MM.1S (cell line): Measurements from ENCODE around the gene TPM2.

Experiments used
- DNase-seq: peaks from one replicate; pipeline ENCODE4 v3.0.0-alpha.2; 2015
- H2AFZ ChIP-seq: fragments of 300-600 bp; sonication (generic); 2 replicates; pipeline ENCODE4 v1.6.0; 2016; ENCODE audit warnings: antibody characterized with exemption, low read length
- H3F3A ChIP-seq: fragments of 300-600 bp; sonication (generic); 2 replicates; pipeline ENCODE4 v1.6.1; 2016; ENCODE audit warnings: mild to moderate bottlenecking, antibody characterized with exemption, low read length, moderate library complexity, mixed read lengths; ENCODE audit not compliant: insufficient read depth
- H3K27ac ChIP-seq: fragments of 300-600 bp; sonication (generic); 2 replicates; pipeline ENCODE4 v1.5.1; 2016; ENCODE audit warnings: mild to moderate bottlenecking, low read length
- H3K27me3 ChIP-seq: fragments of 300-600 bp; sonication (generic); replicated peaks from 2 replicates; pipeline ENCODE4 v1.6.0; 2016; ENCODE audit warnings: low read length; ENCODE audit not compliant: insufficient read depth
- H3K36me3 ChIP-seq: fragments of 300-600 bp; sonication (generic); replicated peaks from 2 replicates; pipeline ENCODE4 v1.6.1; 2016; ENCODE audit warnings: mild to moderate bottlenecking, low read length, mixed read lengths; ENCODE audit not compliant: insufficient read depth
- H3K4me1 ChIP-seq: fragments of 300-600 bp; sonication (generic); 2 replicates; pipeline ENCODE4 v1.6.1; 2016; ENCODE audit warnings: low read length, mixed read lengths
- H3K4me2 ChIP-seq: fragments of 300-600 bp; sonication (generic); 2 replicates; pipeline ENCODE4 v1.6.0; 2016; ENCODE audit warnings: low read depth, low read length
- H3K4me3 ChIP-seq: fragments of 300-600 bp; sonication (generic); 2 replicates; pipeline ENCODE4 v1.5.1; 2016; ENCODE audit warnings: low read length, mixed read lengths
- H3K79me2 ChIP-seq: fragments of 300-600 bp; sonication (generic); 2 replicates; pipeline ENCODE4 v1.6.1; 2016; ENCODE audit warnings: mixed run types, low read length, mixed read lengths
- H3K9ac ChIP-seq: fragments of 300-600 bp; sonication (generic); 2 replicates; pipeline ENCODE4 v1.6.1; 2016; ENCODE audit warnings: low read length, mixed read lengths
- H3K9me2 ChIP-seq: fragments of 300-600 bp; sonication (generic); replicated peaks from 2 replicates; pipeline ENCODE4 v1.6.1; 2016; ENCODE audit warnings: mild to moderate bottlenecking, low read length, mixed read lengths; ENCODE audit not compliant: insufficient read depth
- H3K9me3 ChIP-seq: fragments of 300-600 bp; sonication (generic); replicated peaks from 2 replicates; pipeline ENCODE4 v1.6.1; 2016; ENCODE audit warnings: mild to moderate bottlenecking, low read length, mixed read lengths; ENCODE audit not compliant: insufficient read depth
- H4K20me1 ChIP-seq: fragments of 300-600 bp; sonication (generic); 2 replicates; pipeline ENCODE4 v1.6.1; 2016; ENCODE audit warnings: mild to moderate bottlenecking, low read length, moderate library complexity, mixed read lengths; ENCODE audit not compliant: insufficient read depth
- CTCF ChIP-seq: fragments of 300-600 bp; sonication (generic); IDR thresholded peaks from 2 replicates; pipeline ENCODE4 v1.5.1; 2016; ENCODE audit warnings: antibody characterized with exemption, low read length, mixed read lengths
- EZH2 ChIP-seq: fragments of 300-600 bp; sonication (generic); optimal IDR thresholded peaks from 2 replicates; pipeline ENCODE3; 2017; ENCODE audit warnings: low read depth, mild to moderate bottlenecking, antibody characterized with exemption, low read length, mixed read lengths
- EZH2phosphoT487 ChIP-seq: fragments of 300-600 bp; sonication (generic); IDR thresholded peaks from 2 replicates; pipeline ENCODE4 v1.6.1; 2018; ENCODE audit warnings: antibody characterized with exemption, low read length

Gene TPM2

GRCh38 chr9:35690614-35691333 is 1.0 kb upstream of the TPM2 start:
- Histone ChIP-seq H3K79me2 (no peaks in the 10 kb centered on the region), H4K20me1 (no peaks in the 10 kb centered on the region), H3K4me2 (peak overlapping the region; percentile 95), H2AFZ (peak overlapping the region; percentile 98), H3K27me3 (0 out of 2 replicates have a peak, but pooled peaks cover 4% of the 10 kb centered on the region), H3K4me1 (no peaks in the 10 kb centered on the region), H3K9me2 (no peaks in the 10 kb centered on the region), H3K9me3 (no peaks in the 10 kb centered on the region), H3K4me3 (peak overlapping the region; percentile 71), H3K36me3 (no peaks in the 10 kb centered on the region), H3F3A (no peaks in the 10 kb centered on the region), H3K27ac (no peak overlapping the region), H3K9ac (peak overlapping the region; percentile 31; the same call in 1 of the 2 replicates)
- TF ChIP-seq EZH2 (no peak), CTCF (no peak), EZH2phosphoT487 (no peak)
- no peak for DNase-seq

DNA sequence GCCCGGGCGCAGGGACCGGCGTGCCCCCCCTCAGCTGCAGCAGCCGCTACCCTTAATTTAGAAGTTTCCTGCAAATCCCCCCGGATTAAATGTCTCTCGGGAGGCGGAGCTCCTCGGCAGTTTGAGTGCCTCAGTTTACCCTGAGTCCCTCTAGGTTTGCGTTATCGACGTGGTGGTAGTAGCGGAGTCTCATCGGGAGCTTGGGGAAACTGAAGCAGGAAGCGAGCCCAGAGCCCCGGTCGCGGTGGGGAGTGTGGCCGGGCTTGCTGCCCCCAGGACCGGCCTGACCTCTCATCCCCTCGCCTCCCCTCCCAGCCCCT is 529 bp upstream of the TPM2 start:
- no peaks in the 10 kb centered on the region for H4K20me1 ChIP-seq
- H3K27me3 ChIP-seq, result 0 out of 2 replicates have a peak, but pooled peaks cover 4% of the 10 kb centered on the region
- TF ChIP-seq CTCF (no peak), EZH2 (no peak), EZH2phosphoT487 (no peak)
- peak overlapping the region; percentile 95 for H3K4me2 ChIP-seq
- DNase-seq, result no peak
- H3K27ac ChIP-seq, result no peak overlapping the region
- H3K4me3 ChIP-seq, result peak overlapping the region; percentile 71
- no peaks in the 10 kb centered on the region for H3K79me2 ChIP-seq
- no peaks in the 10 kb centered on the region for H3K9me2 ChIP-seq
- H3F3A ChIP-seq, result no peaks in the 10 kb centered on the region
- no peaks in the 10 kb centered on the region for H3K36me3 ChIP-seq
- H2AFZ ChIP-seq, result peak overlapping the region; percentile 98
- H3K9ac ChIP-seq, result no peak overlapping the region; the same call in 1 of the 2 replicates
- H3K9me3 ChIP-seq, result no peaks in the 10 kb centered on the region
- no peaks in the 10 kb centered on the region for H3K4me1 ChIP-seq

- H2AFZ ChIP-seq, result no peak overlapping the region
- H4K20me1 ChIP-seq, result no peaks in the 10 kb centered on the region
- no peaks in the 10 kb centered on the region for H3K9me2 ChIP-seq
- no peak overlapping the region for H3K4me3 ChIP-seq
- no peaks in the 10 kb centered on the region for H3K36me3 ChIP-seq
- no peak overlapping the region for H3K4me2 ChIP-seq
- H3K27ac ChIP-seq, result no peak overlapping the region
- no peaks in the 10 kb centered on the region for H3K79me2 ChIP-seq
- no peaks in the 10 kb centered on the region for H3K4me1 ChIP-seq
- TF ChIP-seq EZH2phosphoT487, result no peak
- no peak for TF ChIP-seq CTCF
- no peak for TF ChIP-seq EZH2
- H3K27me3 ChIP-seq, result 0 out of 2 replicates have a peak, but pooled peaks cover 4% of the 10 kb centered on the region
- H3F3A ChIP-seq, result no peaks in the 10 kb centered on the region
- no peak for DNase-seq
- H3K9me3 ChIP-seq, result no peaks in the 10 kb centered on the region
- H3K9ac ChIP-seq, result no peak overlapping the region
Measured at GRCh38 chr9:35688558-35689541, 875 bp downstream of the TPM2 start.
